ENCODE results near the gene SLCO4A1.

DNA sequence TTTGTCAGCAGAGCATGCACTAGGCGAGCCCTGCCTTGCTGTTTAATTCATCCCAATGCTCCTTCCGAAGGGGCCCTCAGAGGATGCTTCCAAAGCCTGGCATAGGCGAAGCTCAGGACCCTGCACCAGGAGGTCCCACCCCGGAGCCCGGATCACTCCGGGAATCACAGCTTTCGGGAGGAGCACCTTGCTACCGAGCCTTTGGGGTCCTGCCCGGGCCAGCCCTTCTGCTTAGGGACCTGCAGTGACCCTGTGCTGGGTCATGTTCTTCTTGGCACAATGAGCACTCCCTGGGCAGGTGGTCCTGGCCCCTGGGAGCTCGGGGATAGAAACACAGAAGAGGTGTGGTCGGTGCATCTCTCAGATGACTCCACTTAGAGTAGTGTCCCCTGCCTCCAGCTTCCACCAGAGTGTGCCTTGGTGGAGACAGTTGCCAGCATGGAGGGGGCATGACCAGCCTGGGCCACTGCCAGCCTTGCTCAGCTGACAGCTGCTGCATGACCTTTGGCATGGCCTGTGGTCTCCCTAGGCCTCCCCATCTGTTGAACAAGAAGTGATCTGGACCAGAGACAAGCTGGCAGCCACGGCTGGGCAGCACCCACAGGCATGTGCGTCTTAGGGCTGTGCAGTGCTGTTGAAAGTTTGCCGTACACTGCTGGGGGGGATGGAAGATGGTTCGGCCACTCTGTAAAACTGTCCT is 44.7 kb upstream of the SLCO4A1 start:
- no peak for TF ChIP-seq ESRRG (CRISPR knock-in tag; IDR thresholded peaks at IDR 0.05)
- TF ChIP-seq ARNTL (CRISPR knock-in tag; IDR thresholded peaks at IDR 0.05; ENCODE audit: borderline replicate concordance, low read depth): no peak
- TF ChIP-seq ZFP30 (CRISPR knock-in tag; IDR thresholded peaks at IDR 0.05): no peak
